ENCODE data around the gene CIDEC.

Gene CIDEC

DNA sequence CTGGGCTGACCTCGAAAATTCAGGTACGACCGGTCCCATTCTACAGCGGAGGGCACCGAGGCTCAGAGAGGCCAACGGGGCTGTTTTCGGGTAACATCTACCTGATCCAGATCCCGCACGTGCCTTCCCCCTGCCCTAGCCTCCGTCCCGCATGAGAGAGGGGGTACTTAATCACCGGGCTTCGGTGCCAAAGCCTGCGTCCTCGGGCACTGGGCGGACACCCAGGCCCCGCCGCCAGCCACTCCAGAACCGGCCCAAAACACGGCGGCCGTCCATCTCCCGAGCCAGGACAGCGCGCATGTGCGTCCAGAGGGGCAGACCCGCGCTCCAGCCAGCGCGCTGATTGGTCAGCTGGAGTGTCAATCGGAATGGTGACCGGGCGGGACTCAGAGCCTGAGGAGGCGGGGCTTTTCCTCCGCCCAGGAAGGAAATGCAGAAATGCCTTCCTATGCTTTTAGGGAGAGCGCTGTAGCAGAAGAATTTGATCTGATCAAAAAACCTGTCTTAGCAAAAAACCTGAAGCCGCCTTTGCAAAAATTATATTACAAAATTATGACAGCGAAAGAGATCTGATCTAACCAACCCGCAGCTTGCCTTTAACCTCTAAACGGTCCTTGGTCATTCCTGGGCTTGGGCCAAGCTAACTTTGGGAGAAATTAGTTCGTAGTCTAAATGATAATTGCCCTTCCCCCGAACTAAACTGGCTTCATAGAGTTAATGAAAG lies 36.2 kb downstream of the CIDEC start, which contains the start of gene RPUSD3:
RPUSD3 (minus strand) TSS at position 294 of the 724 bp plus-strand sequence; CDS start at position 276, 18 bp downstream.
- DNase-seq (ENCODE audit: low read depth) = peak; percentile 66

DNA sequence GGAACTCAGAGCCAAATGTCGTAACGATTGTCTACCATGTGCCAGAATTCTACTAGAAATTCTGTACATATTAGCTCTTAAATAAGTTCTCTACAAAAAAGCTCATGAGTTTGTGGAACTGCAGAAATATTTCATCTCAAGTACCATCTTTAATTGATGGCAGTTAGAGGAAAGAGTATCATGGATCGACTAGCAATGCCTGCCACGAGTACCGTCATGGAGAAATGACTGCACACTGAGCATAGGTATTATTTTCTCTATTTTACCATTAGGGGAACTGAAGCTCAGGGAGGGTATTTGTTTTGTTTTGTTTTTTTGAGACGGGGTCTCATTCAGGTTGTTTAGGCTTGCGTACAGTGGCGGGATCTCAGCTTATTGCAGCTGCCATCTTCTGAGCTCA lies 39.0 kb downstream of the CIDEC start:
- DNase-seq (ENCODE audit: low read depth) = no peak

DNA sequence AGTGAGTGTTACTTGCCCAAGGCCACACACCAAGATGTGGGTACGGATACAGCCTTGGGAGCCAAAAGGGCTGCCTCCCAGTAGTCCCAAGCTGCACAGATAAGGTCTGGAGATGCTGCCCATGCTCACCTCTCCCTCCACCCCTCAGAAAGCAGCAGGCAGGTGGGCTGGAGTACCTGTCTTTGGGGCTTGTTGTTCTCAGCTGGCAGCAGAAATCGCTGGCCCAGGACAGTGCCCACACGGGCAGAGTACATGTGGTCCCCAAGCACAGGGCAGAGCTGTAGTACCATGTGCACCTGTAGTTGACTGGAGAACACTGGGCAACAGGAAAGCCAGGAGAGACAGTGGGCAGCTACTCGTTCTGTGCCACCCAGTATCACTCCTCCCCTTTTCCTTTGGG lies 41.2 kb downstream of the CIDEC start:
- DNase-seq (ENCODE audit: low read depth) = no peak

DNA sequence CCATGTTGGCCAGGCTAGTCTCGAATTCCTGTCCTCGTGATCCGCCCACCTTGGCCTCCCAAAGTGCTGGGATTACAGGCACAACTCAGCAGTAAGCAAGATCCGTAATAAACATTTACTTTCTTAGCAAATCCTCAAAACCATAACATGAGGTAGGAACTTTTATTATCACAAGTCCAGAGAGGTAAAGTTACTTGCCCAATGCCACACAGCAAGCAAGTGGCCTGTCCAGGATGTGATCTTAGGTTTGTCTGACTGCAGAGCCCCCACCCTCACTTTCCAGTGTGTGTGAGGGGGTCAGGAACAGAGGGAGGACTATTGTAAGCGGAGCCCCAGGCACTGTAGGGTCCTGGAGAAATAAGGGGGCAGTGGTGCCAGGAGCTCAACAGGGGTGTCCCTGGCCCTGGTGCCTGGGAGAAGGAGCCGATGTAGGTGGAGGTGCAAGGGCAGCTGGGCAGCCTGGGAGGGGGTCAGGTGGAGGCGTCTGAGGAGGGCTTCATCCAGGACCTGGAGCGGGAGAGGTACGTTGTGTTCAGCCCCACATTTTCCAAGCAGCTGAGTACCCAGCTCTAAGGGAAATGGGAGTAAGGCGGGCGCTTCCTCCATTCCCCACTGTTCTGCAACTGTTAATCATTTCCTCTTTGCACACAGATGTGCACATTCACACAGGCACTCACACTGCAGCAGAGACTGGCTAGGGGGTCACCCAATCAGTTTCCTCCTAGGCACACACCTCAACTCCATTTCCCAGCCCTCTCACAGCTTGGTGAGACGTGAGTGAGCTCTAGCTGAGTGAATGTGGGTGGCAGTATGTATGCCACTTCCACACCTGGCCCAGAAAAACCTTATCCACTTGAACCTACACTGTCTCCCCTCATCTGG lies 42.1 kb downstream of the CIDEC start:
- no peak for DNase-seq (ENCODE audit: low read depth)

DNA sequence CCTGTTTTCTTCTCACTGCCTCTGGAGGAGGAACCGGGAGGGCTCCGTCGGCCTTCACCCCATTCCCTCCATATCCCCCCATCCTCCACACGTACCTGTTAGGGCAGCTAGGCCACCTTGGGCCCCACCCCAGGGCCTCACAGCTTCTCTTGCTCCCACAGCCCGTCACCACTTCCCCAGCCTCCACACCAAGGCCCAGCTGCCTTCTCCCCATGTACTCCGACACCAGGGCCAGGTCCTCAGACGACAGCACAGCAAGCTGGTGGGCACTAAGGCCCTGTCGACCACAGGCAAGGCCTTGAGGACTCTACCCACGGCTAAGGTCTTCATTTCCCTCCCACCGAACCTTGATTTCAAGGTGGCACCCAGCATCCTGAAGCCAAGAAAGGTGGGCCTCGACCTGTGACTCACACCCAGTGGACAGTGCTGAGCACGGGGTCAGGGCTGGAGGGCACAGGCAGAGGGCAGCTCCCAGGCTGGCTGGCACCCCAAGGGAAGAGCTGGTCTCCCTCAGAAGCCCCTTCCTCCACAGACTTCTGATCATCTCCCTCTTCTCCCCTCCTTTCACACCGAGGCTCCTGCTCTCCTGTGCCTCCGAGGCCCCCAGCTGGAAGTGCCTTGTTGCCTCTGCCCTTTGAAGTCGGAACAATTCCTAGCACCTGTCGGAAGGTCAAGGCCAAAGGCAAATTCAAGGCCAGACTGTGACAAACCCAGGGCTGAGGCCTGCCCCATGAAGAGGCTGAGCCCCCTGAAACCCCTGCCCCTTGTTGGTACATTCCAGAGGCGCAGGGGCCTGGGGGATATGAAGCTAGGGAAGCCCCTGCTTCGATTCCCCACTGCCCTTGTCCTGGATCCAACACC lies 45.3 kb downstream of the CIDEC start:
- no peak for DNase-seq (ENCODE audit: low read depth)

DNA sequence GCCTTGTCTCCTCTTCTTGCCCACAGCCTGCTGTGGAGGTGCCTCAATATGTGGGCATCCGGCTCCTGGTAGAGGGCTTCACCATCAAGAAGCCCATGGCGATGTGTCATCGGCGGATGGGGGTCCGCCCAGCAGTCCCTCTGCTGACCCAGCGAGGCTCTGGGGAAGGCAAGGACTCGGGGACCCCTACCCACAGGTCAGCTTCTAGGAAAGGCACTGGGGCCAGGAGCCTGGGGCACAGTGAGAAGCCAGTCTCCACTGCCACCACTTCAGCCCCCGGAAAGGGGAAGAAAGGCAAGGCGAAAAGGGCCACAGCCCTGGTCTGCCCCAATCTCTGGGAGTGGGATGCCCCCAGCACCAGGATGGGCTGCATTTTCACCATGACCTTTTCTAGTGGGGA lies 47.0 kb downstream of the CIDEC start:
- no peak for DNase-seq (ENCODE audit: low read depth)

DNA sequence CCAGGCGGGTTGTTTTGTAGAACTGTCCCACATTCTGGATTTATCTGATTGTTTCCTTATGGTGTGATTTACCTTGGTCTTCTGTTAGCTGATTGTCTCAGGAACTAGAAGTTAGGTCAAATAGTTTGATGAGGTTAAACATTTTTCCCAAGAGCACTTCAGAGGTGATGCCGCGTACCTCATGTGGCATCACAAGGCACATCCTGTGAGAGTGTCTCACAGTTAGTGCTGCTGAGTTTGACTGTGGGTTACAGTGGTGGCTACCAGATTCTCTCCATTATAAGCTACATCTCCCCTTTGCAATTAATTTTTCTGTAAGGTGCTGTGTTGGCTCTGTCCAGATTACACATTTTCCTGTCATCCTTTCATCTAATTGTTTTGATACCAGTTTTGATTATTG lies 48.8 kb downstream of the CIDEC start:
- DNase-seq (ENCODE audit: low read depth) = no peak

DNA sequence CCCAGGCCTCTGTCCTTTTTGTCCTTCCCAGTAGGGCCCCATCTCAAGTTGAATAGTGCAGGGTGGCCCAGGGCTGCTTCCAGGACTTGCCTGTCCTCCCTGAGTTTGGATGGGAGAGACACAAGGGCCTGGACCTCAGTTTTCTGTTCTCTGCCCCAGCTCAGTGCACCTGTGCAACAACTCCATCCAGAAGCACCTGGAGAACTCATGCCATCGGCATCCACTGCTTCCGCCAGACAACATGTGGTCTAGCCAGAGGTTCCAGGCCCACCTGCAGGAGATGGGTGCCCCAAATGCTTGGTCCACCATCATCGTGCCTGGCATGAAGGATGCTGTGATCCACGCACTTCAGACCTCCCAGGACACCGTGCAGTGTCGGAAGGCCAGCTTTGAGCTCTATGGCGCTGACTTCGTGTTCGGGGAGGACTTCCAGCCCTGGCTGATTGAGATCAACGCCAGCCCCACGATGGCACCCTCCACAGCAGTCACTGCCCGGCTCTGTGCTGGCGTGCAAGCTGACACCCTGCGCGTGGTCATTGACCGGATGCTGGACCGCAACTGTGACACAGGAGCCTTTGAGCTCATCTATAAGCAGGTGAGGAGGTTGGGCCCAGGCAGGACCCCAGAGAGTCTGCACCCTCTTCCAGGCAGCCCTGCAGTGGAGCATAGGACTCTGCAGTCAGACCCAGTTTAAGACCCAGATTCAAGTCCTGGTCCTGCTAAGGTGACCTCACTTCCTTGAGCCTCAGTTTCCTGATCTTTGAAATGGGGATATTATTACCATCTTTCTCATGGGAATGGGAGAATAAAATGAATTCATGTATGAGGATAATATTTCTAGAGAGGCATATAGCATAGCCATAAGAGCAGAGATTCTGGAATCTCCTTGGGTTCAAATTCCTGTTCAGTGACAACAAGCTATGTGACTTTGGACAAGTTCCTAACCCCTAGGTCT lies 51.0 kb downstream of the CIDEC start:
- DNase-seq (ENCODE audit: low read depth) = no peak

DNA sequence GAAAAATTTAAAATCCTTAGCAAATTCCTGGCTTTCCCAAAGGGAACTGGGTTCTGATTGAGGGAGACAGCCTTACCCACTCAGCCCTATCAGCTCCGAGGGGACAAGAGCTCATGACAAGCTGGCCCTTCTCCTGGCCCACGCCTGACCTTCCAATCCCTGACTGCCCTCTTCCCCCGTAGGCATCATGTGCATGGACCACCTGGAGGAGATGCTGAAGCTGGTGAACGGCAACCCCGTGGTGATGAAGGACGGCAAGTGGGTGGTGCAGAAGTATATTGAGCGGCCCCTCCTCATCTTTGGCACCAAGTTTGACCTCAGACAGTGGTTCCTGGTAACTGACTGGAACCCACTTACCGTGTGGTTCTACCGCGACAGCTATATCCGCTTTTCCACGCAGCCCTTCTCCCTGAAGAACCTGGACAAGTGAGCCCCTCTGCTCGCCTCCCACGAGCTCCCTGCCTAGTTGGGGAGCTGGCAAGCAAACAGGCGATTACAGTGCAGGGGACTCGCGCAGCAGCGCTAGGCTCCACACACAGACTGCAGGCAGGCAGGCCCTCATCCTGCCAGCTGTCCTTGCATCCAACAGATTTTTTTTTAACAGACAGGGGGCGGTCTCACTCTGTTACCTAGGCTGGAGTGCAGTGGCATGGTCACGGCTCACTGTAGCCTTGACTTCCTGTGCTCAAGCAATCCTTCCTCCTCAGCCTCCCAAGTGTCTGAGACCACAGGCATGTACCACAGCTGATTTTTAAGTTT lies 53.1 kb downstream of the CIDEC start:
- no peak for DNase-seq (ENCODE audit: low read depth)

DNA sequence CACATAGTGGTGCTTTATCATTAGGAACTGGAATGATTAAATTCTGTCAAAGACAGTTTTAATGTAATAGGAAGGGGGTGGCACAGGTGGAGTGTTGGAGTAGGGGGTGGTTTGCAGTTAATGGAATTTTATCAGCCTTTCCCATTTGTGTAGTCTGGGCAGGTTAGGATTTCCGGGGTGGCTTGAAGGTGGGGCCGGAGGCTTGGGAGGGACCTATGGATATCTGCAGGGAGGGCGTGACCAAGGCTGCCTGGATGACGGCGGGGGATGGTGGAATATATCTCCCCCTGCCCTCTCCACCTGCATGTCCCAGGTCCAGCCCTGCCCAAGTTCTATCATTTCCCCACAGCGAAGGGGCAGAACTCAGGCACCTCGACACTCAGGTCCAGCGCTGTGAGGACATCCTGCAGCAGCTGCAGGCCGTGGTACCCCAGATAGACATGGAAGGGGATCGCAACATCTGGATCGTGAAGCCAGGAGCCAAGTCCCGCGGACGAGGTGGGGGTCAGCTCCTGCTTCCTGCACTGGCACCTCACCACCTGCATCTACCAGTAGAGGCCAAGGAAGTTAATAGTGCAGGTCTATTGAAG lies 54.5 kb downstream of the CIDEC start:
- DNase-seq (ENCODE audit: low read depth) = no peak

DNA sequence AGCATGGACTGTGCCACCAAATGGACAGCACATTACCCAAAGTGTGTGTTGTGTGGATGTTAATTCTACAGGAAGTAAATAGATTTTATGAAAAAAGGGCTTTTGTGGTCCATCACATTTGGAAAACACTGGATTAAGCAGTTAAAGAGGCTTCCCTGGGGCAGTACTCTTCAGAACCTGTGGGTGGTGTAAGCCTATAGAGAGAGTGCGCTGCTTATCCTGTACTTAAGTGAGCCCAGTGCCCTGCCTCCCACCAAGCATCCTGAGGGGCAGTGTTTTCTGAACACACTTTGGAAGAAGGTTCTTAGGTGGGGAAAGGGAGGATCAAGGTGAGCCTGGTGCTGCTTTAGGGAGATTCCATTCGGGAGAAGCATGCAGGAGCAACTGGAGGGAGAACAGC lies 59.1 kb downstream of the CIDEC start:
- no peak for DNase-seq (ENCODE audit: low read depth)

DNA sequence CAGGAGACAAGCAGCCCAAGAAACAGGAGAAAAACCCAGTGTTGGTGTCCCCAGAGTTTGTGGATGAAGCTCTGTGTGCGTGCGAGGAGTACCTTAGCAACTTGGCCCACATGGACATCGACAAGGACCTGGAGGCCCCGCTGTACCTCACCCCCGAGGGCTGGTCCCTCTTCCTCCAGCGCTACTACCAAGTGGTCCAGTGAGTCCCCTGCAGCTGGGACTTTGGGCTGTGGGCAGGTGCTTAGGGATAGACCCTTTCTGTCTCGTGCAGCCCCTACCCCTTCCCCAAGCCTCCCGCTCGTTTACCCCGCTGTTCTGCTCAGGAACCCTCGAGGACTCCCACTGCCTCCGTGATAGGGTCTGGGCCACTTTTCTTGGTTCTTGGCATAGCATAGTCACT lies 59.5 kb downstream of the CIDEC start:
- no peak for DNase-seq (ENCODE audit: low read depth)

DNA sequence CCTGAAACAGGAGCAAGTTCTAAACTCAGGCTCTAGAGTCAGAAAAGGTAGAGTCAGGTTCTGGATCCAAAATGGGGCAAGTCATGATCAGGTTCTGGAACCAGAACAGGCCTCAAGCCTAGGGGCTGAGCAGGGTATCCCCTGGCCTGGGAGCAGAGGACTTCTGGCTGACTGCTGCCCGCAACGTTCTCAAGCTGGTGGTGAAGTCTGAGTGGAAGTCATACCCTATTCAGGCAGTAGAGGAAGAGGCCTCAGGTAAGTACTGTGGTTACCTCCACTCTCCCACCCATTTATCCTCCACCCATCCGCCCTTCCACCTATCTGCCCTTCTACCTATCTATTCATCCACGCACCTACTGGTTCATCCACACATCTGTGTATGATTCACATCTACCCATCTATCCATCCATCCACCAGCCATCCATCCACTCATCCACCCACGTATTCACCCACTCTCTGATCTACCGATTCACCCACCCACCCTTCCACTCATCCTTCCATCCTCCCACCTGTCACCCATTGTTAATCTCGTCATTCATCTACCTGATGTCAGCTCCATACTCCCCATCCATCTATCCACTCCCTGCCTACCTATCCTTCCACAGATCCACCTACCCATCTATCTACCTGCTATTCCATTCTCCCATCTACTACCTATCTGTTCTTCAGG lies 61.3 kb downstream of the CIDEC start:
- no peak for DNase-seq (ENCODE audit: low read depth)

DNA sequence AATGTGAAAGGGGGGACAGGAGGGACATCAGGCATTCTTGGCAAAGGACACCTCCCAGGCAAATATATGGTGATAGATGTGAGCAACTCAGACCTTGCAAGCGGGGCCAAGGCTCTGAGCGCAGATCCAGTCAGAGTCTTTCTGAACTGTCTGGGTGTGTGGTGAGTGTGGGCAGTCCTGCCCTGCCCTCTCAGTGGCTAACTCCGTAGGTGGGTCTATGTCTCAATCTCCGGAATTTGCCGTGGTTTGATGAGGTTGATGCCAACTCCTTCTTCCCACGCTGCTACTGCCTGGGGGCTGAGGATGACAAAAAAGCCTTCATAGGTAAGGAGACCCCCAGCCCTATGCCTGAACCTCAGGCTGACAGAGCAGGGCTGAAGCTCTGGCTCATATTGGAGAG lies 62.6 kb downstream of the CIDEC start:
- DNase-seq (ENCODE audit: low read depth) = no peak

All from GM04503 (cell line).